Activated CD8-positive, alpha-beta memory T cell treated with anti-CD3 and anti-CD28 coated beads, Interleukin-2, amount 10 ng/mL, durations not matched to agents 7 days and 5 days (primary cell): ENCODE data around the gene ULK4. TPM values are rescaled to one million over a fixed set of nuclear protein-coding genes. Genes with fewer than 3 reads are reported as not detected.

ENCODE experiments used
- ATAC-seq: fragments of 150-1000 bp; cut with Tn5 transposase; one replicate; pipeline ENCODE4 v1.10.0; 2021; ENCODE audit warnings: moderate library complexity
- CTCF ChIA-PET: fragments of 350-600 bp; sonication (Branson Sonifier 250); formaldehyde crosslinking; loops from one replicate; lab custom pipeline; 2021; ENCODE audit warnings: antibody characterized with exemption; lab: Charles Lee
- DNase-seq: peaks from one replicate; pipeline ENCODE4 v3.0.0-alpha.2; 2020
- H3K27ac Mint-ChIP-seq: one replicate; pipeline ENCODE4 v1.8.0; 2021; ENCODE audit warnings: mild to moderate bottlenecking, mixed read lengths
- H3K27me3 Mint-ChIP-seq: one replicate; pipeline ENCODE4 v1.8.0; 2021; ENCODE audit warnings: mixed read lengths
- H3K36me3 Mint-ChIP-seq: one replicate; pipeline ENCODE4 v1.8.0; 2021; ENCODE audit warnings: mild to moderate bottlenecking, mixed read lengths
- H3K4me1 Mint-ChIP-seq: one replicate; pipeline ENCODE4 v1.8.0; 2021; ENCODE audit warnings: mixed read lengths
- H3K4me3 Mint-ChIP-seq: one replicate; pipeline ENCODE4 v1.8.0; 2021; ENCODE audit warnings: mild to moderate bottlenecking, moderate library complexity, mixed read lengths
- H3K9me3 Mint-ChIP-seq: one replicate; pipeline ENCODE4 v1.8.0; 2022; ENCODE audit warnings: low read depth, mixed read lengths
- total RNA-seq, 2 experiments: library from RNA; stranded (reverse); gene quantifications; one replicate each; pipeline ENCODE4 v1.2.3, GENCODE V29; 2021

ULK4 gene
- total RNA-seq, 2 experiments from 2014 or later, result 9.5 to 13.3 TPM

GRCh38 chr3:41936384-41936783 is 25.5 kb downstream of the ULK4 start:
- Mint-ChIP-seq H3K4me1 (no peaks in the 10 kb centered on the region), H3K36me3 (peaks cover 12% of the 10 kb centered on the region), H3K27me3 (no peaks in the 10 kb centered on the region), H3K9me3 (no peaks in the 10 kb centered on the region), H3K27ac (no peak overlapping the region), H3K4me3 (no peak overlapping the region)
- CTCF ChIA-PET, result no interaction called here
- no peak for ATAC-seq
- no peak for DNase-seq

- DNase-seq, result no peak
- H3K36me3 Mint-ChIP-seq, result peaks cover 30% of the 10 kb centered on the region
- H3K9me3 Mint-ChIP-seq, result no peaks in the 10 kb centered on the region
- ATAC-seq, result no peak
- H3K4me1 Mint-ChIP-seq, result no peaks in the 10 kb centered on the region
- CTCF ChIA-PET, result no interaction called here
- H3K27me3 Mint-ChIP-seq, result no peaks in the 10 kb centered on the region
- H3K4me3 Mint-ChIP-seq, result no peak overlapping the region
- H3K27ac Mint-ChIP-seq, result no peak overlapping the region
Observed at GRCh38 chr3:41933154-41933676, 28.7 kb downstream of the ULK4 start.

- CTCF ChIA-PET, result no interaction called here
- no peak for ATAC-seq
Observed at GRCh38 chr3:41932464-41932863, 29.4 kb downstream of the ULK4 start.

GRCh38 chr3:41920406-41920965 is 41.4 kb downstream of the ULK4 start:
- Mint-ChIP-seq H3K4me1 (no peaks in the 10 kb centered on the region), H3K27me3 (no peaks in the 10 kb centered on the region), H3K4me3 (no peak overlapping the region), H3K27ac (no peak overlapping the region), H3K9me3 (no peaks in the 10 kb centered on the region), H3K36me3 (no peaks in the 10 kb centered on the region)
- no peak for ATAC-seq
- DNase-seq, result no peak
- CTCF ChIA-PET, result interaction anchor here (1.3 kb wide), 1 partner anchor 179 kb away, joined by 5 read pairs; no protein-coding TSS in a partner anchor

More at GRCh38 chr3:41932464-41932863, 29.4 kb downstream of the ULK4 start:
- Mint-ChIP-seq H3K27me3 (no peaks in the 10 kb centered on the region), H3K4me3 (no peak overlapping the region), H3K27ac (no peak overlapping the region), H3K9me3 (no peaks in the 10 kb centered on the region), H3K36me3 (peaks cover 34% of the 10 kb centered on the region), H3K4me1 (no peaks in the 10 kb centered on the region)
- DNase-seq, result no peak

GRCh38 chr3:41915353-41915752 is 46.5 kb downstream of the ULK4 start:
- no peak for ATAC-seq
- DNase-seq, result no peak
- no peaks in the 10 kb centered on the region for H3K4me1 Mint-ChIP-seq
- H3K4me3 Mint-ChIP-seq, result no peak overlapping the region
- no peak overlapping the region for H3K27ac Mint-ChIP-seq
- no peaks in the 10 kb centered on the region for H3K9me3 Mint-ChIP-seq
- CTCF ChIA-PET, result interaction anchor here (0.6 to 1.0 kb wide), 2 partner anchors 74 to 185 kb away, joined by 3 read pairs; no protein-coding TSS in a partner anchor
- peaks cover 7% of the 10 kb centered on the region for H3K36me3 Mint-ChIP-seq
- H3K27me3 Mint-ChIP-seq, result no peaks in the 10 kb centered on the region

- ATAC-seq, result no peak
- H3K4me3 Mint-ChIP-seq, result no peak overlapping the region
Observed at GRCh38 chr3:41912280-41912679, 49.6 kb downstream of the ULK4 start.

GRCh38 chr3:41907330-41908073 is 54.4 kb downstream of the ULK4 start:
- H3K27ac Mint-ChIP-seq, result no peak overlapping the region
- H3K27me3 Mint-ChIP-seq, result no peaks in the 10 kb centered on the region
- ATAC-seq (no peak), DNase-seq (no peak)
- no peak overlapping the region for H3K4me3 Mint-ChIP-seq
- H3K36me3 Mint-ChIP-seq, result peaks cover 11% of the 10 kb centered on the region
- peaks cover 5% of the 10 kb centered on the region for H3K4me1 Mint-ChIP-seq
- CTCF ChIA-PET, result interaction anchor here (0.6 to 1.4 kb wide), 2 partner anchors 188 to 191 kb away, joined by 3 to 7 read pairs; no protein-coding TSS in a partner anchor
- H3K9me3 Mint-ChIP-seq, result no peaks in the 10 kb centered on the region

More at GRCh38 chr3:41912280-41912679, 49.6 kb downstream of the ULK4 start:
- H3K4me1 Mint-ChIP-seq, result peaks cover 5% of the 10 kb centered on the region
- H3K9me3 Mint-ChIP-seq, result no peaks in the 10 kb centered on the region
- H3K27me3 Mint-ChIP-seq, result no peaks in the 10 kb centered on the region
- no peak for DNase-seq
- H3K27ac Mint-ChIP-seq, result no peak overlapping the region
- CTCF ChIA-PET, result no interaction called here
- peaks cover 10% of the 10 kb centered on the region for H3K36me3 Mint-ChIP-seq

GRCh38 chr3:41900265-41900664 is 61.6 kb downstream of the ULK4 start:
- peaks cover 7% of the 10 kb centered on the region for H3K36me3 Mint-ChIP-seq
- DNase-seq (no peak), ATAC-seq (no peak)
- no peaks in the 10 kb centered on the region for H3K9me3 Mint-ChIP-seq
- no peak overlapping the region for H3K4me3 Mint-ChIP-seq
- CTCF ChIA-PET, result interaction anchor here (0.9 kb wide), 1 partner anchor 11 kb away, joined by 3 read pairs; no protein-coding TSS in a partner anchor
- no peak overlapping the region for H3K27ac Mint-ChIP-seq
- H3K4me1 Mint-ChIP-seq, result no peaks in the 10 kb centered on the region
- no peaks in the 10 kb centered on the region for H3K27me3 Mint-ChIP-seq

GRCh38 chr3:41898631-41899030 is 63.3 kb downstream of the ULK4 start:
- DNase-seq, result no peak
- Mint-ChIP-seq H3K27ac (no peak overlapping the region), H3K27me3 (no peaks in the 10 kb centered on the region), H3K36me3 (peaks cover 7% of the 10 kb centered on the region), H3K9me3 (no peaks in the 10 kb centered on the region), H3K4me3 (no peak overlapping the region), H3K4me1 (no peaks in the 10 kb centered on the region)
- ATAC-seq, result no peak
- CTCF ChIA-PET, result interaction anchor here (1.2 kb wide), 1 partner anchor 201 kb away, joined by 6 read pairs; no protein-coding TSS in a partner anchor

GRCh38 chr3:41893977-41894376 is 67.9 kb downstream of the ULK4 start:
- Mint-ChIP-seq H3K27me3 (no peaks in the 10 kb centered on the region), H3K27ac (no peak overlapping the region), H3K4me1 (no peaks in the 10 kb centered on the region), H3K4me3 (no peak overlapping the region), H3K9me3 (peaks cover 7% of the 10 kb centered on the region), H3K36me3 (peaks cover 23% of the 10 kb centered on the region)
- CTCF ChIA-PET, result interaction anchor here (3.2 kb wide), 1 partner anchor 206 kb away, joined by 17 read pairs; no protein-coding TSS in a partner anchor
- ATAC-seq, result no peak
- no peak for DNase-seq

GRCh38 chr3:41888368-41889076 is 73.4 kb downstream of the ULK4 start:
- Mint-ChIP-seq H3K27me3 (no peaks in the 10 kb centered on the region), H3K4me1 (no peaks in the 10 kb centered on the region), H3K9me3 (peaks cover 7% of the 10 kb centered on the region), H3K27ac (no peak overlapping the region), H3K4me3 (no peak overlapping the region), H3K36me3 (peaks cover 18% of the 10 kb centered on the region)
- DNase-seq (no peak), ATAC-seq (no peak)
- CTCF ChIA-PET, result interaction anchor here (0.7 to 1.5 kb wide), 2 partner anchors 12 to 211 kb away, joined by 3 read pairs; no protein-coding TSS in a partner anchor

GRCh38 chr3:41882956-41883355 is 78.9 kb downstream of the ULK4 start:
- DNase-seq (no peak), ATAC-seq (no peak)
- CTCF ChIA-PET, result interaction anchor here (0.5 to 2.9 kb wide), 3 partner anchors 378 to 1303 kb away, joined by 3 to 13 read pairs (median 8); no protein-coding TSS in a partner anchor
- Mint-ChIP-seq H3K9me3 (no peaks in the 10 kb centered on the region), H3K4me1 (no peaks in the 10 kb centered on the region), H3K27me3 (no peaks in the 10 kb centered on the region), H3K27ac (no peak overlapping the region), H3K36me3 (no peaks in the 10 kb centered on the region), H3K4me3 (no peak overlapping the region)

GRCh38 chr3:41881233-41881821 is 80.6 kb downstream of the ULK4 start:
- Mint-ChIP-seq H3K27me3 (no peaks in the 10 kb centered on the region), H3K9me3 (no peaks in the 10 kb centered on the region), H3K27ac (no peak overlapping the region), H3K36me3 (no peaks in the 10 kb centered on the region), H3K4me3 (no peak overlapping the region), H3K4me1 (no peaks in the 10 kb centered on the region)
- CTCF ChIA-PET, result interaction anchor here (1.6 to 2.9 kb wide), 2 partner anchors 1296 to 1301 kb away, joined by 4 to 13 read pairs; no protein-coding TSS in a partner anchor
- no peak for ATAC-seq
- DNase-seq, result no peak
